ENCODE data around the gene FAF1. TPM values are rescaled to one million over a fixed set of nuclear protein-coding genes. Genes with fewer than 3 reads are reported as not detected.
"Not testable (repeated sequence)": the region's sequence is repeated elsewhere in the genome, so short reads cannot be mapped to it uniquely, and the experiment has no call there.

The FAF1 gene
- total RNA-seq, 4 donors from 2014 or later: 72.0 to 107 (median 92.0) TPM

DNA sequence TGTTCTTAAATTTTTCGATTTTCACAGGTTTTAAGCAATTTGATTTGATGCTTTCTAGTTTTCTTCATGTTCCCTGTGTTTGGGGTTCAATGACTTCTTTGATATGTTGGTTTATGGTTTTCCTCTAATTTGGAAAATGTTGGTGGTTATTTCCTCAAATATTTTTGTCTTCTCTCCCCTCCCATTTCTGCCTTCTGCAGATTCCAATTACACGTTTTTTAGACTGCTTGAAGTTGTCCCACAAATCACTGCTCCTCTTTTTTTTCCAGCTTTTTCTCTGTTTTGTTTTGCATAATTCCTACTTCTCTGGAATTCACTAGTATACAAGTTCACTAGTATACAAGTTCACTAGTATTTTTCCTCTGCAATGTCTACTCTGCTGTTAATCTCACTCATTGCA lies 61.3 kb downstream of the FAF1 start:
- H3K27ac ChIP-seq: no peak overlapping the region
- in situ Hi-C loops (cut with MboI; ENCODE audit: low sequenced_read_pairs in 4 of 4): no loop called here
- DNase-seq (no peak), ATAC-seq (no peak)
- intact Hi-C loops (cut with DNase I; ENCODE audit: low total_unique reads): no loop called here
- no peaks in the 10 kb centered on the region for H3K27me3 ChIP-seq
- TF ChIP-seq, protein P1, sequence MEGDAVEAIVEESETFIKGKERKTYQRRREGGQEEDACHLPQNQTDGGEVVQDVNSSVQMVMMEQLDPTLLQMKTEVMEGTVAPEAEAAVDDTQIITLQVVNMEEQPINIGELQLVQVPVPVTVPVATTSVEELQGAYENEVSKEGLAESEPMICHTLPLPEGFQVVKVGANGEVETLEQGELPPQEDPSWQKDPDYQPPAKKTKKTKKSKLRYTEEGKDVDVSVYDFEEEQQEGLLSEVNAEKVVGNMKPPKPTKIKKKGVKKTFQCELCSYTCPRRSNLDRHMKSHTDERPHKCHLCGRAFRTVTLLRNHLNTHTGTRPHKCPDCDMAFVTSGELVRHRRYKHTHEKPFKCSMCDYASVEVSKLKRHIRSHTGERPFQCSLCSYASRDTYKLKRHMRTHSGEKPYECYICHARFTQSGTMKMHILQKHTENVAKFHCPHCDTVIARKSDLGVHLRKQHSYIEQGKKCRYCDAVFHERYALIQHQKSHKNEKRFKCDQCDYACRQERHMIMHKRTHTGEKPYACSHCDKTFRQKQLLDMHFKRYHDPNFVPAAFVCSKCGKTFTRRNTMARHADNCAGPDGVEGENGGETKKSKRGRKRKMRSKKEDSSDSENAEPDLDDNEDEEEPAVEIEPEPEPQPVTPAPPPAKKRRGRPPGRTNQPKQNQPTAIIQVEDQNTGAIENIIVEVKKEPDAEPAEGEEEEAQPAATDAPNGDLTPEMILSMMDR (IDR thresholded peaks at IDR 0.05 in 4 of 5, conservative IDR thresholded peaks at IDR 0.05 in 1 of 5): no peak
- TF ChIP-seq POLR2A (IDR thresholded peaks at IDR 0.05): no peak
- H3K4me1 ChIP-seq: no peaks in the 10 kb centered on the region
- no peaks in the 10 kb centered on the region for H3K9me3 ChIP-seq
- no peaks in the 10 kb centered on the region for H3K36me3 ChIP-seq
- no peak overlapping the region for H3K4me3 ChIP-seq

DNA sequence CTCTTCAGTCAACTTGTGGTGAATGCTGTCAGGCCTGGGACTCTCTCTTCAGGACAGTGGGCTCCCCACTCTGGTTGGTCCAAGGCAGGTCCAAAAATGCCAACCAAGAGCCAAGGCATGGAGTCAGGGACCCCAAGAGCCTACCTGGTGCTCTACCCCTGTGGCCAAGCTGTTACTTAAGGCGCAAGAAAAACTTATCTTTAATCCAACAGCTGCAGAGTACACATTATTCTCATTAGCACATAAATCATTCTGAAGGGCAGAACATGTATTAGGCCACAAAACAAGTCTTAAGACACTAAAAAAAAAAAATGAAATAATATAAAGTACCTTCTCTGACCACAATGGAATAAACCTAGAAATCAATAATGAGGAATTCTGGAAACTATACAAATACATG lies 65.7 kb downstream of the FAF1 start:
- in situ Hi-C loops (cut with MboI; ENCODE audit: low sequenced_read_pairs in 4 of 4): no loop called here
- no peak for DNase-seq
- intact Hi-C loops (cut with DNase I; ENCODE audit: low total_unique reads): no loop called here
- Histone ChIP-seq H3K4me1 (no peaks in the 10 kb centered on the region), H3K36me3 (no peaks in the 10 kb centered on the region), H3K9me3 (no peaks in the 10 kb centered on the region), H3K27ac (no peak overlapping the region), H3K4me3 (no peak overlapping the region), H3K27me3 (no peaks in the 10 kb centered on the region)
- TF ChIP-seq POLR2A (IDR thresholded peaks at IDR 0.05): no peak
- TF ChIP-seq, protein P1 (IDR thresholded peaks at IDR 0.05 in 4 of 5, conservative IDR thresholded peaks at IDR 0.05 in 1 of 5): no peak
- ATAC-seq: no peak

DNA sequence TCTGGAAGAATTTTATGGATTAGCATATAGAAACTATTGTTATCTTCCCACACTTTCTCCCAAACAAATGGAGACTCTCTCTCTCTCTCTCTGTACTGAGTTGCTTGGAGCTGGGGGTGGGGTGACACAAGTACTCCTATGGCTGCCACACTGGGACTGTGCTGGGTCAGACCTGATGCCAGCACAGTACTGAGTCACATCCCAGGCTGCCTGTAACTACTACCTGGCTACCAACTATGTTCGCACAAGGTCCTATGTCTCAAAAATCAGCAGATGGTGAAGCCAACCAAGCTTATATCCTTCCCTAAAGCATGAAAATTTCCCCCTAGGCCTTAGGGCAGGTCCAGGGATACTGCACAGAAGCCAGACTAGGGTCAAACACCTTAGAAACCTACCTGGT lies 66.6 kb downstream of the FAF1 start:
- ATAC-seq: no peak
- intact Hi-C loops (cut with DNase I; ENCODE audit: low total_unique reads): no loop called here
- H3K4me3 ChIP-seq: no peak overlapping the region

DNA sequence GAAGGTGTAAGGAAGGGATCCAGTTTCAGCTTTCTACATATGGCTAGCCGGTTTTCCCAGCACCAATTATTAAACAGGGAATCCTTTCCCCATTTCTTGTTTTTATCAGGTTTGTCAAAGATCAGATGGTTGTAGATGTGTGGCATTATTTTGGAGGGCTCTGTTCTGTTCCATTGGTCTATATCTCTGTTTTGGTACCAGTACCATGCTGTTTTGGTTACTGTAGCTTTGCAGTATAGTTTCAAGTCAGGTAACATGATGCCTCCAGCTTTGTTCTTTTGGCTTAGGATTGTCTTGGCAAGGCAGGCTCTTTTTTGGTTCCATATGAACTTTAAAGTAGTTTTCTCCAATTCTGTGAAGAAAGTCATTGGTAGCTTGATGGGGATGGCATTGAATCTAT lies 72.5 kb downstream of the FAF1 start:
- ATAC-seq; in situ Hi-C loops (cut with MboI; ENCODE audit: low sequenced_read_pairs in 4 of 4); H3K27ac ChIP-seq; H3K9me3 ChIP-seq; H3K4me1 ChIP-seq; H3K27me3 ChIP-seq; DNase-seq; H3K4me3 ChIP-seq; intact Hi-C loops (cut with DNase I; ENCODE audit: low total_unique reads); H3K36me3 ChIP-seq: not testable (repeated sequence)

More for the DNA sequence above, 66.6 kb downstream of the FAF1 start:
- H3K4me1 ChIP-seq: no peaks in the 10 kb centered on the region
- in situ Hi-C loops (cut with MboI; ENCODE audit: low sequenced_read_pairs in 4 of 4): no loop called here
- no peaks in the 10 kb centered on the region for H3K9me3 ChIP-seq
- H3K36me3 ChIP-seq: no peaks in the 10 kb centered on the region
- no peak overlapping the region for H3K27ac ChIP-seq
- TF ChIP-seq, protein P1 (IDR thresholded peaks at IDR 0.05 in 4 of 5, conservative IDR thresholded peaks at IDR 0.05 in 1 of 5): no peak
- TF ChIP-seq POLR2A (IDR thresholded peaks at IDR 0.05): no peak
- no peaks in the 10 kb centered on the region for H3K27me3 ChIP-seq
- no peak for DNase-seq

DNA sequence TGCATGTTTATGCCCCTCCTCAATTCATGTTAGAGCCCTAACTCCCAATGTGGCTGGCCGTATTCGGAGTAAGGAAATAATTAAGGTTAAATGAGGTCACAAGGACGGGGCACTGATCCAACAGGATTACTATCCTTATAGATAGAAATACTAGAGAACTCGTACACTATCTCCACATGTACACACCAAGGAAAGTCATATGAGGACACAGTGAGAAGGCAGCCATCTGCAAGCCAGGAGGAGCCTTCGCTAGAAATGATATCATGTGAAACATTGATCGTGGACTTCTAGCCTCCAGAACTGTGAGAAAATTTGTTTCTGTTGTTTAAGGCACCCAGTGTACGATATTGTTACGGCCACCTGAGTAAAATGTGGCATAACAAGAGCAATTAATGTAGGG lies 79.7 kb downstream of the FAF1 start:
- Histone ChIP-seq H3K36me3 (no peaks in the 10 kb centered on the region), H3K4me1 (peaks cover 10 to 17% of the 10 kb centered on the region in 2 donors), H3K9me3 (no peaks in the 10 kb centered on the region), H3K27me3 (no peaks in the 10 kb centered on the region), H3K27ac (no peak overlapping the region), H3K4me3 (no peak overlapping the region)
- in situ Hi-C loops (cut with MboI; ENCODE audit: low sequenced_read_pairs in 4 of 4) (no loop called here), intact Hi-C loops (cut with DNase I; ENCODE audit: low total_unique reads) (no loop called here)
- TF ChIP-seq, protein P1 (IDR thresholded peaks at IDR 0.05 in 4 of 5, conservative IDR thresholded peaks at IDR 0.05 in 1 of 5): no peak
- no peak for DNase-seq
- no peak for ATAC-seq
